HEK293 (cell line): ENCODE measurements around the gene LRRC59.

Experiments used
- BCL11B ChIP-seq: fragments of 450-650 bp; formaldehyde crosslinking; IDR thresholded peaks from 2 replicates; pipeline ENCODE4 v1.5.1; 2016; ENCODE audit warnings: low read depth, missing biosample characterization, missing genetic modification characterization
- EGR2 ChIP-seq: fragments of 450-650 bp; formaldehyde crosslinking; IDR thresholded peaks from 2 replicates; pipeline ENCODE4 v1.5.1; 2016; ENCODE audit warnings: low read depth, missing biosample characterization, missing genetic modification characterization
- GLIS2 ChIP-seq: fragments of 450-650 bp; formaldehyde crosslinking; IDR thresholded peaks from 2 replicates; pipeline ENCODE4 v1.5.1; 2016; ENCODE audit warnings: missing biosample characterization, missing genetic modification characterization
- PRDM1 ChIP-seq: fragments of 450-650 bp; formaldehyde crosslinking; IDR thresholded peaks from 2 replicates; pipeline ENCODE4; 2016; ENCODE audit warnings: missing biosample characterization, missing genetic modification characterization
- RBAK ChIP-seq: fragments of 450-650 bp; formaldehyde crosslinking; IDR thresholded peaks from 2 replicates; pipeline ENCODE4 v1.5.1; 2016; ENCODE audit warnings: missing biosample characterization, missing genetic modification characterization
- SCRT2 ChIP-seq: fragments of 450-650 bp; formaldehyde crosslinking; IDR thresholded peaks from 2 replicates; pipeline ENCODE4 v1.5.1; 2016; ENCODE audit warnings: missing biosample characterization, missing genetic modification characterization
- SP2 ChIP-seq: fragments of 450-650 bp; formaldehyde crosslinking; IDR thresholded peaks from 2 replicates; pipeline ENCODE4 v1.5.1; 2016; ENCODE audit warnings: missing biosample characterization, missing genetic modification characterization
- YY1 ChIP-seq: fragments of 450-650 bp; formaldehyde crosslinking; IDR thresholded peaks from 2 replicates; pipeline ENCODE4 v1.5.1; 2018; ENCODE audit warnings: missing biosample characterization, missing genetic modification characterization
- ZBTB21 ChIP-seq: fragments of 450-650 bp; formaldehyde crosslinking; IDR thresholded peaks from 2 replicates; pipeline ENCODE4 v1.5.1; 2017; ENCODE audit warnings: missing biosample characterization, missing genetic modification characterization
- ZBTB48 ChIP-seq: fragments of 450-650 bp; formaldehyde crosslinking; IDR thresholded peaks from 2 replicates; pipeline ENCODE4 v1.5.1; 2016; ENCODE audit warnings: missing biosample characterization, missing genetic modification characterization
- ZBTB49 ChIP-seq: fragments of 450-650 bp; formaldehyde crosslinking; IDR thresholded peaks from 2 replicates; pipeline ENCODE4 v1.5.1; 2016; ENCODE audit warnings: missing biosample characterization, missing genetic modification characterization, low read depth
- ZBTB6 ChIP-seq: fragments of 450-650 bp; formaldehyde crosslinking; IDR thresholded peaks from 2 replicates; pipeline ENCODE4 v1.5.1; 2017; ENCODE audit warnings: missing biosample characterization, missing genetic modification characterization
- ZFP69B ChIP-seq: fragments of 450-650 bp; formaldehyde crosslinking; IDR thresholded peaks from 2 replicates; pipeline ENCODE4 v1.5.1; 2016; ENCODE audit warnings: missing biosample characterization, missing genetic modification characterization
- ZNF112 ChIP-seq: fragments of 450-650 bp; formaldehyde crosslinking; IDR thresholded peaks from 2 replicates; pipeline ENCODE4 v1.5.0; 2017; ENCODE audit warnings: missing biosample characterization, missing genetic modification characterization
- ZNF114 ChIP-seq: fragments of 450-650 bp; formaldehyde crosslinking; IDR thresholded peaks from 2 replicates; pipeline ENCODE4 v1.5.0; 2017; ENCODE audit warnings: missing biosample characterization, missing genetic modification characterization
- ZNF155 ChIP-seq: fragments of 450-650 bp; formaldehyde crosslinking; IDR thresholded peaks from 2 replicates; pipeline ENCODE4 v1.5.1; 2016; ENCODE audit warnings: missing biosample characterization, missing genetic modification characterization
- ZNF169 ChIP-seq: fragments of 450-650 bp; formaldehyde crosslinking; IDR thresholded peaks from 2 replicates; pipeline ENCODE4 v1.5.1; 2016; ENCODE audit warnings: missing biosample characterization, missing genetic modification characterization
- ZNF18 ChIP-seq: fragments of 450-650 bp; formaldehyde crosslinking; IDR thresholded peaks from 2 replicates; pipeline ENCODE4 v1.5.1; 2016; ENCODE audit warnings: missing biosample characterization, missing genetic modification characterization
- ZNF19 ChIP-seq: fragments of 450-650 bp; formaldehyde crosslinking; IDR thresholded peaks from 2 replicates; pipeline ENCODE4; 2016; ENCODE audit warnings: missing biosample characterization, missing genetic modification characterization, low read depth
- ZNF202 ChIP-seq: fragments of 450-650 bp; formaldehyde crosslinking; IDR thresholded peaks from 2 replicates; pipeline ENCODE4 v1.5.1; 2016; ENCODE audit warnings: missing biosample characterization, missing genetic modification characterization, borderline replicate concordance
- ZNF280C ChIP-seq: fragments of 450-650 bp; formaldehyde crosslinking; IDR thresholded peaks from 2 replicates; pipeline ENCODE4 v1.5.1; 2016; ENCODE audit warnings: missing biosample characterization, missing genetic modification characterization
- ZNF302 ChIP-seq: fragments of 450-650 bp; formaldehyde crosslinking; IDR thresholded peaks from 2 replicates; pipeline ENCODE4 v1.5.1; 2016; ENCODE audit warnings: missing biosample characterization, missing genetic modification characterization, low read depth
- ZNF324 ChIP-seq: fragments of 450-650 bp; formaldehyde crosslinking; IDR thresholded peaks from 2 replicates; pipeline ENCODE4 v1.5.1; 2016; ENCODE audit warnings: missing biosample characterization, missing genetic modification characterization
- ZNF544 ChIP-seq: fragments of 450-650 bp; formaldehyde crosslinking; IDR thresholded peaks from 2 replicates; pipeline ENCODE4 v1.5.0; 2017; ENCODE audit warnings: missing biosample characterization, missing genetic modification characterization
- ZNF571 ChIP-seq: fragments of 450-650 bp; formaldehyde crosslinking; IDR thresholded peaks from 2 replicates; pipeline ENCODE4 v1.5.0; 2017; ENCODE audit warnings: missing biosample characterization, missing genetic modification characterization
- ZNF621 ChIP-seq: fragments of 450-650 bp; formaldehyde crosslinking; IDR thresholded peaks from 2 replicates; pipeline ENCODE4 v1.5.1; 2017; ENCODE audit warnings: missing biosample characterization, missing genetic modification characterization
- ZNF639 ChIP-seq: fragments of 450-650 bp; formaldehyde crosslinking; IDR thresholded peaks from 2 replicates; pipeline ENCODE4 v1.5.1; 2016; ENCODE audit warnings: missing biosample characterization, missing genetic modification characterization
- ZNF692 ChIP-seq: fragments of 450-650 bp; formaldehyde crosslinking; IDR thresholded peaks from 2 replicates; pipeline ENCODE4 v1.5.1; 2016; ENCODE audit warnings: missing biosample characterization, missing genetic modification characterization
- ZNF768 ChIP-seq: fragments of 450-650 bp; formaldehyde crosslinking; IDR thresholded peaks from 2 replicates; pipeline ENCODE4 v1.5.1; 2018; ENCODE audit warnings: missing biosample characterization, mild to moderate bottlenecking, missing genetic modification characterization
- ZNF785 ChIP-seq: fragments of 450-650 bp; formaldehyde crosslinking; IDR thresholded peaks from 2 replicates; pipeline ENCODE4 v1.5.1; 2016; ENCODE audit warnings: missing biosample characterization, missing genetic modification characterization
- ZSCAN16 ChIP-seq: fragments of 450-650 bp; formaldehyde crosslinking; IDR thresholded peaks from 2 replicates; pipeline ENCODE4 v1.5.1; 2016; ENCODE audit warnings: missing biosample characterization, missing genetic modification characterization
- ZSCAN23 ChIP-seq: fragments of 450-650 bp; formaldehyde crosslinking; IDR thresholded peaks from 2 replicates; pipeline ENCODE4 v1.5.1; 2016; ENCODE audit warnings: missing biosample characterization, missing genetic modification characterization

Gene LRRC59

GRCh38 chr17:50362661-50363060 is 34.7 kb downstream of the LRRC59 start (continued):
- TF ChIP-seq SCRT2 (no peak), ZNF544 (tag by site-specific recombination) (no peak), ZNF324 (no peak), ZSCAN16 (no peak), ZNF621 (no peak), ZNF571 (tag by site-specific recombination) (no peak), BCL11B (tag by site-specific recombination) (no peak), ZNF114 (tag by site-specific recombination) (no peak), ZBTB49 (tag by site-specific recombination) (no peak), ZBTB6 (no peak), RBAK (tag by site-specific recombination) (no peak), PRDM1 (tag by site-specific recombination) (no peak), ZNF280C (tag by site-specific recombination) (no peak), ZNF785 (no peak), ZNF112 (tag by site-specific recombination) (no peak), ZNF19 (tag by site-specific recombination) (no peak), YY1 (tag by site-specific recombination) (no peak), ZNF302 (no peak), ZBTB48 (tag by site-specific recombination) (no peak), ZNF202 (tag by site-specific recombination) (no peak), ZNF155 (tag by site-specific recombination) (no peak), ZNF692 (tag by site-specific recombination) (no peak), ZNF768 (tag by site-specific recombination) (no peak), SP2 (tag by site-specific recombination) (no peak), ZSCAN23 (no peak), ZNF18 (tag by site-specific recombination) (0 out of 2 replicates have a peak, but pooled peaks have one; percentile 29), ZFP69B (tag by site-specific recombination) (no peak), ZNF639 (tag by site-specific recombination) (no peak), GLIS2 (tag by site-specific recombination) (no peak), ZBTB21 (tag by site-specific recombination) (peak; percentile 59), EGR2 (tag by site-specific recombination) (no peak), ZNF169 (tag by site-specific recombination) (no peak)
